IPS-18c (cell line): ENCODE measurements around the gene CUX1.

Experiments
- H3K4me3 ChIP-seq: 2 replicates; pipeline ENCODE4 v1.7.0; 2013; ENCODE audit warnings: low read depth, mild to moderate bottlenecking, low read length, moderate library complexity; ENCODE audit not compliant: insufficient read depth
- H3K9me3 ChIP-seq: one replicate; pipeline ENCODE4 v1.6.1; 2013; ENCODE audit warnings: mild to moderate bottlenecking, low read length, moderate library complexity; ENCODE audit not compliant: control insufficient read depth, insufficient read depth

CUX1 gene

GRCh38 chr7:102104245-102104644 is 286.8 kb downstream of the CUX1 start:
- H3K4me3 ChIP-seq, result no peak overlapping the region
- no peaks in the 10 kb centered on the region for H3K9me3 ChIP-seq

GRCh38 chr7:102106625-102107024 is 289.2 kb downstream of the CUX1 start:
- Histone ChIP-seq H3K9me3 (no peaks in the 10 kb centered on the region), H3K4me3 (no peak overlapping the region)

GRCh38 chr7:102107474-102108104 is 290.2 kb downstream of the CUX1 start:
- Histone ChIP-seq H3K9me3 (no peaks in the 10 kb centered on the region), H3K4me3 (no peak overlapping the region)

GRCh38 chr7:102111061-102112041 is 293.9 kb downstream of the CUX1 start:
- peak overlapping the region; percentile 24; the same call in 1 of the 2 replicates for H3K4me3 ChIP-seq

GRCh38 chr7:102115181-102115580 is 297.8 kb downstream of the CUX1 start:
- Histone ChIP-seq H3K9me3 (peaks cover 3% of the 10 kb centered on the region), H3K4me3 (no peak overlapping the region)

More at GRCh38 chr7:102111061-102112041, 293.9 kb downstream of the CUX1 start:
- H3K9me3 ChIP-seq, result peaks cover 3% of the 10 kb centered on the region

GRCh38 chr7:102115931-102116330 is 298.5 kb downstream of the CUX1 start:
- Histone ChIP-seq H3K9me3 (peaks cover 3% of the 10 kb centered on the region), H3K4me3 (no peak overlapping the region)

GRCh38 chr7:102117743-102118142 is 300.3 kb downstream of the CUX1 start:
- Histone ChIP-seq H3K9me3 (peaks cover 3% of the 10 kb centered on the region), H3K4me3 (no peak overlapping the region)

- peaks cover 3% of the 10 kb centered on the region for H3K9me3 ChIP-seq
Measured at GRCh38 chr7:102119213-102119651, 301.8 kb downstream of the CUX1 start.

GRCh38 chr7:102119925-102120324 is 302.5 kb downstream of the CUX1 start:
- peaks cover 3% of the 10 kb centered on the region for H3K9me3 ChIP-seq
- H3K4me3 ChIP-seq, result no peak overlapping the region

More at GRCh38 chr7:102119213-102119651, 301.8 kb downstream of the CUX1 start:
- no peak overlapping the region for H3K4me3 ChIP-seq

- Histone ChIP-seq H3K4me3 (no peak overlapping the region), H3K9me3 (peaks cover 3% of the 10 kb centered on the region)
Measured at GRCh38 chr7:102120666-102121195, 303.3 kb downstream of the CUX1 start.

- Histone ChIP-seq H3K4me3 (no peak overlapping the region), H3K9me3 (no peaks in the 10 kb centered on the region)
Measured at GRCh38 chr7:102122026-102122425, 304.6 kb downstream of the CUX1 start.

- Histone ChIP-seq H3K9me3 (no peaks in the 10 kb centered on the region), H3K4me3 (no peak overlapping the region)
Measured at GRCh38 chr7:102125127-102125596, 307.7 kb downstream of the CUX1 start.

GRCh38 chr7:102128303-102128702 is 310.9 kb downstream of the CUX1 start:
- no peak overlapping the region for H3K4me3 ChIP-seq
- H3K9me3 ChIP-seq, result no peaks in the 10 kb centered on the region

GRCh38 chr7:102129636-102130370 is 312.4 kb downstream of the CUX1 start:
- no peak overlapping the region for H3K4me3 ChIP-seq
- no peaks in the 10 kb centered on the region for H3K9me3 ChIP-seq

GRCh38 chr7:102132209-102132752 is 314.9 kb downstream of the CUX1 start:
- no peak overlapping the region for H3K4me3 ChIP-seq
- H3K9me3 ChIP-seq, result no peaks in the 10 kb centered on the region

GRCh38 chr7:102138676-102139075 is 321.2 kb downstream of the CUX1 start:
- no peak overlapping the region for H3K4me3 ChIP-seq

GRCh38 chr7:102140952-102141370 is 323.5 kb downstream of the CUX1 start:
- Histone ChIP-seq H3K9me3 (no peaks in the 10 kb centered on the region), H3K4me3 (no peak overlapping the region)

More at GRCh38 chr7:102138676-102139075, 321.2 kb downstream of the CUX1 start:
- H3K9me3 ChIP-seq, result no peaks in the 10 kb centered on the region
